ENCODE results near the gene ZFPM1.

Gene ZFPM1

DNA sequence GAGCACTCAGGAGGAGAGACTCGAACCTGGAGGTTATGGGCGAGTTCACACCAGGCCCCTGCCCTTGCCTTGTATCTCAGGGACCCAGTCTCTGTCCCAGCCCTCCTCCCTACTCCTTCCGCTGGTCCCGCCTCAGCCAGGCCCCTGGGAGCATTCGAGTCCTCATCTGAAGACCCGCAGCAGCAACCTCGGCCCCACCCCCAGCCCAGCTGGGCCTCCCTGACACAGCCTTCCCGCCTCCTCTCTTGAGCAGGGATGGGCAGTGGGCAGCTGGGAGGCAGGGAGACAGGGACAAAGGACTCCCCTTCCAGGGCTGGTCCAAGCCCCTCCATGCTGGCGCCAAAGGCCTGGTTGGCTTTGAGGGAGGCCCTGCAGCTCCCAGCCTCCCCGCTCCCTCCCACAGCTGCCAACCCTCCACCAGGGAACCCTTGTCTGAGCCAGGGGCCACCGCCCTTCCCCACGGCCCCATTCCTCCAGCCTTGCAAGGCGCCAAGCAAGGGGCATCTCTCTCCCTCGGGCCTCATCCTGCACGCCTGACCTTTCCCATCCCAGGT is 101.7 kb downstream of the ZFPM1 start:
- Histone ChIP-seq H3K4me3 (replicated peaks; ENCODE audit: low read depth, low read length) (no peak overlapping the region), H3K27me3 (replicated peaks; ENCODE audit: control insufficient read depth, insufficient read depth, low read length) (no peaks in the 10 kb centered on the region; the same call in 1 of the 2 replicates), H3K36me3 (ENCODE audit: control insufficient read depth, insufficient read depth, low read length) (no peaks in the 10 kb centered on the region; the same call in 1 of the 2 replicates)
- DNase-seq (ENCODE audit: extremely low read depth, insufficient read length), result no peak
- TF ChIP-seq, protein P1, sequence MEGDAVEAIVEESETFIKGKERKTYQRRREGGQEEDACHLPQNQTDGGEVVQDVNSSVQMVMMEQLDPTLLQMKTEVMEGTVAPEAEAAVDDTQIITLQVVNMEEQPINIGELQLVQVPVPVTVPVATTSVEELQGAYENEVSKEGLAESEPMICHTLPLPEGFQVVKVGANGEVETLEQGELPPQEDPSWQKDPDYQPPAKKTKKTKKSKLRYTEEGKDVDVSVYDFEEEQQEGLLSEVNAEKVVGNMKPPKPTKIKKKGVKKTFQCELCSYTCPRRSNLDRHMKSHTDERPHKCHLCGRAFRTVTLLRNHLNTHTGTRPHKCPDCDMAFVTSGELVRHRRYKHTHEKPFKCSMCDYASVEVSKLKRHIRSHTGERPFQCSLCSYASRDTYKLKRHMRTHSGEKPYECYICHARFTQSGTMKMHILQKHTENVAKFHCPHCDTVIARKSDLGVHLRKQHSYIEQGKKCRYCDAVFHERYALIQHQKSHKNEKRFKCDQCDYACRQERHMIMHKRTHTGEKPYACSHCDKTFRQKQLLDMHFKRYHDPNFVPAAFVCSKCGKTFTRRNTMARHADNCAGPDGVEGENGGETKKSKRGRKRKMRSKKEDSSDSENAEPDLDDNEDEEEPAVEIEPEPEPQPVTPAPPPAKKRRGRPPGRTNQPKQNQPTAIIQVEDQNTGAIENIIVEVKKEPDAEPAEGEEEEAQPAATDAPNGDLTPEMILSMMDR (IDR thresholded peaks at IDR 0.05; ENCODE audit: insufficient read depth, low read length, poor library complexity, severe bottlenecking), result no peak

DNA sequence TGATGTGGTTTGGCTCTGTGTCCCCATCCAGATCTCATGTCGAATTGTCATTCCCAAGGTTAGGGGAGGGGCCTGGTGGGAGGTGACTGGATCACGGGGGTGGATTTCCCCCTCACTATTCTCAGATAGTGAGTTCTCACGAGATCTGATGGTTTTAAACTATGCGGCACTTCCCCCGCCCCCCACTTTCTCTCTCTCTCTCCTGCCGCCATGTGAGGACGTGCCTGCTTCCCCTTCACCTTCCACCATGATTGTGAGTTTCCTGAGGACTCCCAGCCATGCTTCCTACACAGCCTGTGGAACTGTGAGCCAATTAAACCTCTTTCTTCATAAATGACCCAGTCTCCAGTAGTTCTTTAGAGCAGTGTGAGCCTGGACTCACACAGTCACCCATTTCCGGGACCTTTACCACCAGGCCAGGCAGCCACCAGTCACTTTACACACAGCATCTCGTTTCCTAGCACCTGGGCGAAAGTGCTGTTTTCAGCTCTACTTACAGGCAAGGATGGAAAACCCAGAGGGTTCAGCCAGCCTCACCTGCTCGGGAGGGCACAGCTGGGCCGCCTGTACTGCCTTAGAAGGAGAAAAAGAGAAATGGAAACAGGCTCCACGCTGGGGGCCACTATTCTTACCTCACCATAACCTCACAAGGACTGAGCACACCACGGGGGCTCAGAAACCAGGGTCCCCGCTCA is 103.4 kb downstream of the ZFPM1 start:
- no peak for DNase-seq (ENCODE audit: extremely low read depth, insufficient read length)
- Histone ChIP-seq H3K4me3 (replicated peaks; ENCODE audit: low read depth, low read length) (no peak overlapping the region), H3K27me3 (replicated peaks; ENCODE audit: control insufficient read depth, insufficient read depth, low read length) (no peaks in the 10 kb centered on the region; the same call in 1 of the 2 replicates), H3K36me3 (ENCODE audit: control insufficient read depth, insufficient read depth, low read length) (no peaks in the 10 kb centered on the region; the same call in 1 of the 2 replicates)
- TF ChIP-seq, protein P1 (IDR thresholded peaks at IDR 0.05; ENCODE audit: insufficient read depth, low read length, poor library complexity, severe bottlenecking), result no peak

DNA sequence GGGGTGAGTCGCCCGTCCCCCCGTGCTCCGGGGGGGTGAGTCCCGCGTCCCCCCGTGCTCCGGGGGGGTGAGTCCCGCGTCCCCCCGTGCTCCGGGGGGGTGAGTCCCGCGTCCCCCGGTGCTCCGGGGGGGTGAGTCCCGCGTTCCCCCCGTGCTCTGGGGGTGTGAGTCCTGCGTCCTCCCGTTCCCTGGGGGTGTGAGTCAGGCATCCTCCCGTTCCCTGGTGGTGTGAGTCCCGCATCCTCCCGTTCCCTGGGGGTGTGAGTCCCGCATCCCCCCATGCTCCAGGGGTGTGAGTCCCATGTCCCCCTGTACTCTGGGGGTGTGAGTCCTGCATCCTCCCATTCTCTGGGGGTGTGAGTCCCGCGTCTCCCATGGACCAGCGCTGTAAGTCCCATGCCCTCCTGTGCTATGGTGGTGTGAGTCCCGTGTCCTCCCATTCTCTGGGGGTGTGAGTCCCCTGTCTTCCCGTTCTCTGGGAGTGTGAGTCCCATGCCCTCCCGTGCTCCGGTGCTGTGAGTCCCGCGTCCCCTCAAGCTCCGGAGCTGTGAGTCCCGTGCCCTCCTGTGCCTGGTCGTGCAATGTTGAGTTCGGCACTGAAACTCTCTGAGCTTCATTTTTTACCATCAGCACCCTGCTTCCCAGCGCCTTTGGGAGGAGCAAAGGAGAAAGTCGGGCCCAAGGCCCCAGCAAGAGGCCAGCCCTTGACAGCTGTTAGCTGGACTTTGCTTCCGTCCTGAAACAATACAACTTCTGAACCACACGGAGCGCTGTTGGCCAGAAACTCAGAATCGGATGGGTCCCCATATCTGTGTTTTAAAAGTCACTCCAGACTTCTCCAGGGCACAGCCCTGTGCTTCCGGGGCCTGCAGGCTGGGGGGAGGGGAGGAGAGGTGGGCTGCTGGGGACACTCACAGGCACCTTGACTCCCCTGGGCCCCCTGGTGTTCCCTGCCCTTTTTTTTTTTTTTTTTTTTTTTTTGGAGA is 105.7 kb downstream of the ZFPM1 start:
- no peak for DNase-seq (ENCODE audit: extremely low read depth, insufficient read length)
- no peak overlapping the region for H3K4me3 ChIP-seq (replicated peaks; ENCODE audit: low read depth, low read length)
- H3K27me3 ChIP-seq (replicated peaks; ENCODE audit: control insufficient read depth, insufficient read depth, low read length), result no peaks in the 10 kb centered on the region; the same call in 1 of the 2 replicates
- no peaks in the 10 kb centered on the region; the same call in 1 of the 2 replicates for H3K36me3 ChIP-seq (ENCODE audit: control insufficient read depth, insufficient read depth, low read length)
- TF ChIP-seq, protein P1 (IDR thresholded peaks at IDR 0.05; ENCODE audit: insufficient read depth, low read length, poor library complexity, severe bottlenecking), result peak; percentile 46

DNA sequence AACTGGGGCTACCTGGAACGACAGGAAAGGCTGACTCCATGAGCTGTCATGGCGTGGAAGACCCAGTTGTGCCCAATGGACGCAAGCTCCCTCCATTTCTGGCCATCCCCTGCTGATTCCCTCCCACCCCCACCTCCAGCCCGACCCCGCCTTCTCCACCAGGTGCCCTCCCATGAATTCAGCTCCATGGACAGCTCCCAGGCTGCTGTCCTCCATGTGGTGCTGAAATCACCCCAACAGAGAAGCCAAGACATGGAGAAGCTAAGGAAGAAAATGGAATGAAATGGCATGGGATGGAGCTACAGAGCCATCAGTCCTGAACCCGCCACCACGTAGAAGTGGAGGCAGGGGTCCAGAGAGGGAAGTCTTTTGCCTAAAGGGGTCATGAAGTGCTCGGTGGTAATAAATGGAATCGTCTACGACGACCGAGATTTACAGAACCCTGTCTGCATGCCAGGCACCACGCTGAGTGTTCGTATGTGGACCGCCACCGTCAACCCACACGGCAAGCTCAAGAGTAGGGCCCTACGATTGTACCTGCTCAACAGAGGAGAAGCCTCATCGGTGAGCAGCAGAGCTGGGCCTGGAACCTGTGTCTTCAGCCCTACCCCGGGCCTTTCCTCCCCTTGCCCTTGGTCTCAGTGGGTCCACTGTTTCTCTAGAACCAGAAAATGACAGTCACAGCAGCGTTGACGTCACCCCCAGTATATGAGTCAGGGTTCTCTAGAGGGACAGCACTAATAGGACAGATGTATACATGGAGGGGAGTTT is 107.8 kb downstream of the ZFPM1 start:
- no peaks in the 10 kb centered on the region for H3K36me3 ChIP-seq (ENCODE audit: control insufficient read depth, insufficient read depth, low read length)
- TF ChIP-seq, protein P1 (IDR thresholded peaks at IDR 0.05; ENCODE audit: insufficient read depth, low read length, poor library complexity, severe bottlenecking), result no peak
- H3K27me3 ChIP-seq (replicated peaks; ENCODE audit: control insufficient read depth, insufficient read depth, low read length), result no peaks in the 10 kb centered on the region
- H3K4me3 ChIP-seq (replicated peaks; ENCODE audit: low read depth, low read length), result no peak overlapping the region
- DNase-seq (ENCODE audit: extremely low read depth, insufficient read length), result no peak

All from GM06990 (cell line).